ENCODE data around the gene SLC7A1. TPM values are rescaled to one million over a fixed set of nuclear protein-coding genes. Genes with fewer than 3 reads are reported as not detected.

The SLC7A1 gene
- total RNA-seq, 1 donor from 2014 or later: 14.5 TPM

DNA sequence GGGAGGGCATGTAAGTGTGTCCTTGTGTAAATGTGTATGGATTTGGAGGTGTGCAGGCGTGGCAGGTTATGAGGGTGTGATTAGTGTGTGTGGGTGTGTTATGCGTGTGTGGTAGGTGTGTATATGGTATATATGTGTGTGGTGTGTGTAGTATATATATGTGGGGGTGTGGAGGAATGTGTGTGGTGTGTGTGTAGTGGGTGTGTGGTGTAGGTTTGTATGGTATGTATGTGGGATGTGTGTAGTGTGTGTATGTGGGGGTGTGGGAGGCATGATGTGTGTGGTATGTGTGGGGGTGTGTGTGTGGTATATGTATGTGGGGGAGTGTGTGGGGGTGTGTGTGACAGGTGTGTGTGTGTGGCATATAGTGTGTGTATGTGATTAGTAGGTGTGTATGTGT, 104.2 kb downstream of the SLC7A1 start:
- no peak for DNase-seq (ENCODE audit: low read depth)

DNA sequence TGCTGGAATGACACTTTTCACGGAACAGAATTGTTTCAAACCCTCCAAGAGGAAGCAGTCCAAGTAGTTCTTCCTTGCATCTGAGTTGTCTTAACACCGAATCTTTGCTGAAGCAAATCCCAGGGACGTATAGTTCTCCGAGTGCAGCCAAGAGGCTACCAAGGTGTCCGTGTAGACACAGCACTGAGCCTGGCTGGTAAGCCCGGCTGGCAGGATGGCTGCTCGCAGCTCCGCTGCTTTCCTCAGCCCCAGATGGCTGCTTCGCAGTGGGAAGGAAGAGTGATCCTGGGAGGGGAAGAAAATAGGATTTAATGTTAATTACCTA, 105.0 kb downstream of the SLC7A1 start:
- no peak for DNase-seq (ENCODE audit: low read depth)

DNA sequence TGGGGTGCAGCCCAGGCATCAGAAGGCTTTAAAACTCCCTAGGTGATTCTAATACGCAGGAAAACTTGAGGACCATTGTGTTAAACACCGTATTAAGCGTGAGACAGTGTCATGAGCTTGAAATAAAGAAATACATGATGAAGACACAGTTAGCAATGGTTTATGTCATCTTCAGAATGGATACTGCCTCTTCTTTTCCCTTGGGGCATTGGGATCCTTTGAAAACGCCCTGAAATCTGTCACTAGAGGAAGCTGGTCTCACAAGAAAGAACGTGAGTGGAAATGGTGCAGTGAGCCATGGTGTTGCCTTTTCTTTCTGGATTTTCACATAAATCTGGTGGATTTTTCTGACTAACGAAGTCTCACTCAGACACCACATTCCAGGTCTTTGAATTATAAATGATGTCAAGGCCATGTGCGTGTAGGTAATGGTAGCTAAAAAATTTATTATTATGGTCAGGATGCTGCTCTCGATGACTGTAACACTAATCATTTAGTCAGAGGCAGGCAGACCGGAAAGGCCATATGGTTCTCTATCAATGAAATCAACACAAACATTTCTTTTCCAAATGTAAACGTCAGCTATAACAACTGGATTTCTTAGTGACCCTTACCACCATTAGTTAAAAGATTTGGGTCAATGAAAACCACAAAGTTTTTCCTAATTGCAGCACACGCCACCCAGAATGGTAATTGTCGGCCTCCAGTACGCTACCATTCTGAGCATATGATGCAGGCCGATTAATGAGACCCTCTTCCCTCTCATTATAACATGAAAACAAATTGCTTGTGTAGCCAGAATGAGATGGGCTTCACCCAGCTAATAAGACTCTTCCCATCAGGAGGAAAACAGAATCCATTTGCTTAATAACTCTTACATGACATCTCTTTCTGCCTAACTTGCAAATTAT, 105.6 kb downstream of the SLC7A1 start:
- no peak for DNase-seq (ENCODE audit: low read depth)

DNA sequence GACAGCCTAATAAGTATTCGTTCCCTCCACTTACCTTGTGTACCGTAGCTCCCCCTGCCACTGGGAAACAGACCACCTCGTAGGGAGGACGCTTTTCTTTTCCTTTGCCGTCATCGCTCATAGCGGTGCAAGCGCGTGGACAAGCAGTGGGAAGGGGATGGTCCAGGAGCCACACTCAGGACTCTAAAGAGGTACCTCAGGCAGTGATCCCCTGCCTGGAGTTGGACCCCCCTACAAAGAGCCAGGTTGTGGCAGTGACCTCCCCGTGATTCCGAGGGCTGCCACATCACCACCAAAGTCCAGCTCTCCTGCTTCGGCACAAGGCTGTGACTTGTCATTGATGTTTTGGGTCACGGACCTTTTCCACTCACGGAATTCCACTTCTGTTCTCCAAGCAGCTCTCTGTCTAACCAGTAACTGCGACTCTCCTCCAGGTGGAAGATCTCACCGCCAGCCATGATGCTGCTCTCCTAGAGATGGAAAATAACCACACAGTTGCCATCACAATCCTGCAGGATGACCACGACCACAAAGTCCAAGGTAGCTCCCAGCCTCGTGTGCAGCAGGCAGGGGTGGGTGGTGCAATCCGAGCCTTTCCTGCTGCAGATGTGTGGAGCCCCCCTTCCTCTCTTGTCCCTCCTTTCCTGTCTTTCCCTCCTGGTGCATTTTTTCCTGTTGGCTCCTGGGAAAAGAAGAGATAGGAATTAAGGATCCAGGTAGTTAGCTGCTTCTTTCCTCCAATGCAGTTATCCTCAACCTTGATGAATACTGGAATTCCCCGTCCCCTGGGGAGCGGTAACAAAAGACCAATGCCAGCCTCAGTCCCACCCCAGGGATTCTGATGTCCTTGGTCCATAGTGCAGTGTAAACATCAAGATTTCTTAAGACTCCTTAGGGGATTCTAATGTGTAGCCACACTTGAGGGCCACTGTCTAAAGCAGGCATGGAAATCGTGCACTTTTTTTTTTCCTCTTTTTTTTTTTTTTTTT, 107.7 kb downstream of the SLC7A1 start:
- no peak for DNase-seq (ENCODE audit: low read depth)

DNA sequence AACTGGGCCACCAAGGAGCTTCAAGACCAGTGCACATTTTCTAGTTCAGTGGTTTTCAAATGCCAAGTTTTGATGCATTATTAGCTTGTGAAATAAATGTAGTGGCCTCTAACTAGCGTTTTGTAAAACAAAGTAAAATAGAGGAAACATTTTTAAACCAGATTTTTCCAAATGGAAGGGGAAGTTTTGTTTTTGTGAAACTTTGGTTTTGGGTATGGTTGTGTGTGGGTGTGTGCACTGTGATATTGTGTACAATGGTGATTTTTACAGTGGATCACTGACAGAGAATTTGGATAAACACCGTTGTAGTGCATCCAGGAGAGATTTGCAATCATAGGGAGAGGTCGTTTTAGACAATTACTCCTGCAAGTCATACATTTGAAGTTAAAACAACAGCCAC, 108.9 kb downstream of the SLC7A1 start:
- DNase-seq (ENCODE audit: low read depth): no peak

DNA sequence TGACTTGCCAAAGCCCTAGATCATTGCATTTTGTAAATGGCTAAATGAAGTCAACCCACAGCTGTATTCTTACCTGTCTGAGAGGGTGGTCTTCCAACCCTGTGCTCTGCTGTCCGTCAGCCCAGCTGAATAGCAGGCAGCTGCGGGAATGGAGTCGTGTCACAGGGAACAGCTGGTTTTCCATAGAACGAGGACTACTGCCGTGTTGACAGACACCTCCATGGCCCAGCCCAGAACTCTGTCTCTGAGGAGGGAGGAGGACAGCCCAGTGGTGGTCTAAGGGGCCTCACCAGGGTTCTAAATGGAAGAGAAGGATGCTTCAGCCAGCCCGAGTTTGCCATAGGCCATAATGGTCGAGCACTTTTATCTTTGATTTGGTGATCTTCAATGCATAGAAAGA, 110.7 kb downstream of the SLC7A1 start:
- no peak for DNase-seq (ENCODE audit: low read depth)

DNA sequence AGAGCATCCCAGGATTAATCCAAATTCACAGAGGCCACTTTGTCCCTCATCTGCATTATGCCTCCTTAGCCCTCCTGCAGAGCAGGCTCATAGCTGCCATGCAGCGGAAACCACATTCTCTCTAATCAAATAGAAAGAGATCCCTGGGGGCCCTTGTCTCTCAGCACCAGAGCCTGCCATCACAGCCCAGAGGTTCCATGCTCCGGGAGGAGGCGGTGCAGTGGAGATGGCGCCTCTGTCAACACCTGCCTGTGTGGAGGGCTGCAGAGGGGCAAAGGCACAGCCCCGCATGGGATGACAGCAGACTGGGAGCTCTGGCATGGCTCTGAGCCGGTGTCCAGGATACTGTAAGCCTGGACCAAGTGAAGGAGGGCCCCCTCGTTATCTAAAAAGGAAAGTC, 111.3 kb downstream of the SLC7A1 start:
- DNase-seq (ENCODE audit: low read depth): no peak

DNA sequence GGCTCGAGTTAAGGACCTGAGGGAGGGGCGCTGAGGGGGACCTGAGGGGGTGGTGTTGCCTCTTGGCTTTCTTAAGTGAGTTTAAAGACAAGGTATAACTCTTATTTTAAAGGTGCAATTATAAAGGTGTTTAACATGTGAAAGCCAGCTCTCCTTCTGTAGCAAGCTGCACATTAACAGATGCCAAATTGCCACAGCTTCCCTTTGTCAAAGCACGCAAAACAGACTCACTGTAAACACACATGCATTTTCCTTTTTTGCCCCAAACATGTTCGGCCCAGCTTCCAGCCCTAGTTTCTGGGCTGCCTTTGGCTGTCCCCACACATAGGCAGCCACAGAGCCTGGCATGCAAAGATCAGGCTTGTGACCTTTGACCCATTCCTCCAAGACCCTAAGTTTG, 111.9 kb downstream of the SLC7A1 start:
- no peak for DNase-seq (ENCODE audit: low read depth)

DNA sequence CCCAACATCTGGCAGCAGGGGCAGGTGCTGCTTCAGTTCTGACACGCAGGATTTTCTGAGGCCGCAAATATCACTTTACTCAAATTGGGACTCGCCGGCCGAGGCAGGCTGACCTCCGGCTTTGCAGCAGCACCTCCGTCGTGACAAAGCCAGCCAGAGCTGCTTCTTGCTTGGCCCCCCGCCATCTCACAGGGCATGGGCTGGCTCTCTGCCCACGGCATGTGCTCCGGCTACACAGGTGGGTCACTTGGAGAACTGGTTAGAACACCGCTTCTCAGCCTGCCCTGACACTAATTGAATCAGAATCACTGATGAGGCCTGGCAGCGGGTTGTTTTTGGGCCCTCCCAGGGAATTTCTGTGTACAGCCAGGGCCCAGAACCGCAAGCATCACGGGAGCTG, 112.3 kb downstream of the SLC7A1 start:
- no peak for DNase-seq (ENCODE audit: low read depth)

DNA sequence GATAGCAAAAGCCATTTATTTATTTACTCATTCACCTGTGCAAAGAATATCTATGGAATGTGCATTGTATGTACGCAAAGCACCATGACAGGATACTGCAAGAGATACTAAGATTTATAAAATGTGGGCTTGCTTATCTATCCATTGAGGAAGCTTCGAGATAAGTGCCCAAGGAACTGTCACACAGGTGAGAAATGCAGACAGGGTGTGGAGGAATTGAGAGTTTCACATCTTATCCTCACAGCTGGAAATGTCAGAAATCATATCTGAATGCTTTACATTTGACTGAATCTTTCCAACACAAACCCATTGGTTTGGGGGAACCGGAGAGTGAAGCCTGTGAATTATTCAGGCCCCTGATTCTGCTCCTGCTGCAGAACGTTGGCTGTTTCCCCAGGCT, 113.0 kb downstream of the SLC7A1 start:
- no peak for DNase-seq (ENCODE audit: low read depth)

DNA sequence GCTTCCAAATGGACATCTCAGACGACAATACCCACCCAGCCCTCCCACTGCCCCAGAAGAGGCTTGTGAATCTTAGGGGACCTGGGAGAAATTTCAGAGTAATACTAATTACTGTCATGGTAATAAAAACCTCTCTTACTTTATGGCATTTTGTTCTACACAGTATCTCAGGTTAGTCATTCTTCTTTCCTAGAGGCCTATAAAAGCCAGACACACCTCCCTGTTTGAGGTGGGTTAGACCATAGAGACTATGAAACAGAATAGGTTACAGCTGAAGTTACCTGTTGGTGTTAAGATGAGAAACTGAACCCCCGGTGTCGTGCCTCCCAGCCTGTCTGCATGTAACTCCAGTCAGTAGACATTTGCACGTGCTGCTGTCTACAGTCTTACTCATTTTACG, 113.9 kb downstream of the SLC7A1 start:
- DNase-seq (ENCODE audit: low read depth): no peak

DNA sequence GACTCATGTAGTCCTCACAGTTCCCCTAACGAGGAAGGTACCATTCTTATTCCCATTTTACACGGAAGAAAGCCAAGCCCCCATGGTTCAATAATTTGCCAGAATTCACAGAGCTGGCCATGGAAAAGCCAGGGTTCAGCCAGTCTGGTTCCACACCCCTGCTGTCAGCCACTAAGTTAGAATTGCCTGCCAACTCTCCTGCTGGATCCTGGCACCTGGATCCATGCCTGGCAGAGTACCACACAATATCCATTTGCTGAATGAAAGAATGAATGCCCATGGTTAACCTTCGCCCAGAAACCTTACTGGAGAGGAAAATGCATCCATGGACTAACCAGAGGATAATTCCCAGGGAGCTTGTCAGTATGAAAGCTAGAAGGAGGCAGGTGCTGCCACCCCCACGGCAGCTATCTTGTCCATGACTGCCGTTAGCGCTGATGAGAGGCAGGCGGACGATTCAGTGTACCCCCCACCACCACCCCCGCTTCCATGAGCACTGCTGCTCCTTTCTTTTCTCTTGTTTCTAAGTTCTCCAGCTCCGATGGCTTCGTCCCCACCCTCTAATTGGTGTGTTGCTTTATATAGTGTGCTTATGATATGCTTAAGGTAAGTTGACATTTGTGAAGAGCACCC, 114.5 kb downstream of the SLC7A1 start:
- DNase-seq (ENCODE audit: low read depth): no peak

DNA sequence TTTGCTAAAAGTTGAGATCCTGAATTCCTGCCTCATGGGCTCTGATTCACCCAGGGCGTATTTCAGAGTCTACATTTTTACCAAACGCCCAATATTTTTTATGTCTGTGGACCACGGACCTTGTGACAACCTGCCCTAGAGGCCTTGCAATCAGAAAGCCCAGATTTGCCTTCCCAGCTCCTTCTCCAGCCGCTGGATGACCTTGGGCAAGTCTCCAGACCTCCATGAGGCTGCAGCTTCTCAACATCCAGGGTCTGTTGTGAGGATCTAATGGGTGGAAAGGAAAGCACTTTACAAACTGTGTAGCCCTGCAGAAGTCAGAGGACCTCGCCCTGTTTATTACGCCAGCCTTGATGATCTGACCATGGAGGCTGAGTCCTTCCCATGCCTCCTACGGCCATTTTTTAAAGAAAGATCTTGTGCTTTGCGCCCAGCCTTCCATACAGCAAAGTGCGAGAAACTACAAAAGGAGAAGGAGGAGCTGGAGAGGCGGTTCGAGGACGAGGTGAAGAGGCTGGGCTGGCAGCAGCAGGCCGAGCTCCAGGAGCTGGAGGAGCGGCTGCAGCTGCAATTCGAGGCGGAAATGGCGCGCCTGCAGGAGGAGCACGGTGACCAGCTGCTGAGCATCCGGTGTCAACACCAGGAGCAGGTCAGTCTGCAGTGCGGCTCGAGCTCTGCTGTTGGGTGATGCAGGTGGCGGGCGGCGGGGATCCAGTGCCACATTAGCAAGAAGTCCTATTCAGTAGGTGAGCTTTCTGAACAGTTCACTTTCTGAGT, 115.6 kb downstream of the SLC7A1 start:
- no peak for DNase-seq (ENCODE audit: low read depth)

DNA sequence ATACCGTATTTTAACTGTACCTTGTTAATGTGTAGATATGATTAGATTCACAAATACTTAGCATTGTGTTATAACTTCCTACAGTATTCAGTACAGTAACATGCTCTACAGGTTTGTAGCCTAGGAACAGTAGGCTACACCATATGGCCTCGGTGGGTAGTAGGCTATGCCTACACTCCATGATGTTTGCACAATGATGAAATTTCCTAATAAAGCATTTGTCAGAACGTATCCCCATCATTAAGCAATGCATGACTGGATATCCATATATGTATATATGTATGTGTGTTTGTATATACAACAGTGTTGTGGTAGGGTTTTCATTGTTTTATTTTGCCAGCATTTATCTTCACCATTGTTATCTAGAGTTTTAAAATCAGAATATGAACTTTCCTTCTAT, 119.4 kb downstream of the SLC7A1 start:
- no peak for DNase-seq (ENCODE audit: low read depth)

DNA sequence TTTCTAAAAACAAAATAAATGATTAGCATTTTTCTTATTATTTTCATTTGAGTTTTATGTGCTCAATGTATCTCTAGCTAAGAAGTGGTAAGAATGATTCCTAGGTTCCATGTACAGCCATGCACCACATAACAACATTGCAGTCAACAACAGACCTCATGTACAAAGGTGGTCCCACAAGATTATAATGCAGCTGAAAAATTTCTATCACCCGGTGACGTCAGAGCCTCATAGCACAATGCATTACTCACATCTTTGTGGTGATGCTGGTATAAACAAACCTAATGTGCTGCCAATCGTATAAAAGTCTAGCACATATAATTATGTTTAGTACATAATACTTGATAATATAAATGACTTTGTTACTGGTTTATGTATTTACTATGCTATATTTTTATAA, 120.5 kb downstream of the SLC7A1 start:
- peak; percentile 24 for DNase-seq (ENCODE audit: low read depth)

DNA sequence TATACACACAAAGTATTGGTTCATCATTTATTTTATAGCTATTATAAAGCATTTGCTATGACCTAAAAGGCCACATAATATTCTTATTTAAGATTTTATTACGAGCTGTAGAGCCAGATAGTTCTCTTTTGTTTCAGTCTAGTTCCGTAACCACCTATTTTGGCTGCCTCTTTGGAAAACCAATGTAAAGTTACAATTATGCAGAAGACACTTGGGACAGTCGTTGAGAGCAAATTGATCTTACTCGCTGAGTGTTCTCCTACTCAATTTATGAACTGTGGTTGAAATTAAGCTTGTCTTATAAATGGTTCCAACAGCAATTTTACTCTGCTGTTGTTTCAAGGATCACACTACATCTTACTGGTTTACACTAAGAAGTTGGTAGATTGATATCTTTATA, 122.3 kb downstream of the SLC7A1 start:
- DNase-seq (ENCODE audit: low read depth): no peak

DNA sequence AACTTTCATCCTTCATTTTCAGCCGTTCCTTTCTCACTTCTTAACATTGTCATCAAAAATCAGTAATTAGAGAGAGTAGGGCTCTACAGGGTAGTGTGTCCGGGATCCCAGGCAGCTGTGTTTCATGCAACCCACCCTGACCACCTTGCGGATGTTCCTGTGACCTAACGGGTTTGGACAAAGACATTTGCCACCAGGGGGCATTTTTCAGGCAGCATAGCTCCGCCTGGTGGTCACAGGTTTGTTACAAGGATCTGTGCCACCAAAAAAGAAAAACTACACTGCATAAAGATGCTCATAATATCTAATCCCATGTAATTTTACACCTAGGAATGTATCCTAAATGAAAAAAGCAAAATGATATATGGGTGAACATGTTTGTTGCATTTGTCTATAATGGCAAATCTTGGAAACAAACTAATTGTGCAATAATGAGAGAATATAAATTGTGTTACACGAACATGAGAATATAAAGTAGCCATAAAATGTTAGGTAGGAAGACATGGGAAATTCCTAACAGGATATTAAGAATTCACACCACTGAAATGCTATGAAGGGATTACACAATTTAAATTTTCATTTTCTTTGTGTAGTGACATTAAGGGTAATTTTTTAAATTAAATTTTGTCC, 123.0 kb downstream of the SLC7A1 start:
- peak; percentile 70 for DNase-seq (ENCODE audit: low read depth)

DNA sequence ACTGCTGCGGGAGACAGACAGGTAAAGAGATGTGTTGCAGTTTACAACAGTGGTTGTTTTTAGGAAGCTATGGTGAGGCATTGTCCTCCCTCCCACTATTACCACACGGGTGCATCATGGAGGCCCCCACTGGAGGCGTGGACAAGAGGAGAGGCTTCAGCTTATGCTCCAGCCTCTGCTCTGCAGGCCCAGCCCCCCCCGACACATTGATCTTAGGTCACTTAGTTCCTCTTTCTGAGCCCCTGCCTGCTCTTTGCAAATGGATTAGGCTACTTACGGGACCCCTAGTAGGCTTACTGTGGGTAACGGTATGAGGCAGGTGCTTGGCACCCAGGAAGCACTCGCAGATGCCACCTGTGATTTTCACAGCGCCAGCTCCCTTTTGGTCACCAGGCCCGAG, 123.9 kb downstream of the SLC7A1 start:
- DNase-seq (ENCODE audit: low read depth): no peak

DNA sequence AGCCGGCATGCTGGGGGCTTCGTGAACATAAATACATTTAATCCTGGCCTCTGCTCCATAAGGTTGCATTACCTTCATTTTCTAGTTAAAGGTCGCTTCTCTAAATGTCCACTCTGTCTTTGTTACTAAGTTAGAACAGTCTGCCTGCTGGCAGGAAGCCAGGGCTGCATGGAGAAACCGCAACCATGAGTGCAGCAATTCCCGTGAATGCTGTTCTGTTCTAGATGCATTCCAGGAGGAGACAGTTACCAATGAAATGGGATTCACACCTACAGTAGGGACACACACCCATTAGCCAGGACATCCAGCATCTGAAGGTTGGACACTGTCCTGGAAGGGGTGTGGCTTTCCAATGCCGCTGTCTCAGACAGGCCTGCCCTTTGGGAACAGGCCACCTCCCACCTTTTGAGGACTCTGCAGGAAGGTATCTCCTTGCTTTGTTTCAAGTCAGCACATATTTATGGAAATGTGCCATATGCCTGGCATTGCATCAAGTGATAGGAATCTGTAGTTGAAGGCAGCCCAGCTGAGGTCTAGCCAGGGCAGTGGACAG, 129.7 kb downstream of the SLC7A1 start:
- peak; percentile 68 for DNase-seq (ENCODE audit: low read depth)

DNA sequence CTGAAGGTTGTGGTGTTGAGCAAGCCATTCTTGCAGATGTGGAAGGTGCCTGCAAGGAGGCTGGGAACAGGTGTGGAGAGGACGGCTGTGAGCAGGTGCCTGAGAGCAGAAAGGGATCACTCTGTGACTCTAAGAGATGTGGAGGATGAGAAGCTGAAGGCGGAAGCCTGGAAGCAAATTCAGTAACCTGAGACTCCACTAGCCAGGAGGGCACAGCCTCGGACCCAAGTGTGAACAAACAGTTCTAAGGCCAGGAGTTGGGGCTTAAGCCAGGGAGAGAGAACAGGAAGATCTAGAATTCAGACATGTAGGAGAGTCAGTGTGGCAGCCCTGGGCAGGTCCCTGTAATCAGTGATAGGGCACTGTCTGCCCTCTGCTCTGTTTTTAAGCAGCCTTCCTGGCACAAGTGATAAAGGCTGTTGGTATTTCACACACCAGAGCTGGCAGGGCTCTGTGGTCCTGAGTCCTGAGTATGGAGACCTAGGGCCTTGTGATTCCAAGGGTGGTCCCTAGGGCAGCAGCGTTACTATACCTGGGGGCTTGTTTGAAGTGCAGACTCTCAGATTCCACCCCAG, 131.3 kb downstream of the SLC7A1 start:
- no peak for DNase-seq (ENCODE audit: low read depth)

All from myocyte (in vitro differentiated cells).